ENCODE data around the gene BLACAT1. TPM values are rescaled to one million over a fixed set of nuclear protein-coding genes. Genes with fewer than 3 reads are reported as not detected.
A peak's percentile ranks its signal among the peaks of the same experiment; 100 is the strongest.

The BLACAT1 gene
- polyA plus RNA-seq (ENCODE audit: insufficient read depth in 1 of 5, insufficient read length in 5 of 5, low replicate concordance in 1 of 5), result 1 to 10 TPM; 3.3 to 6.3 (median 4.5) TPM
- long read RNA-seq, donor 1, partial matches to known transcripts, result 0 of 1 reads
- long read RNA-seq, donor 1, other reads (novel, unspliced or antisense), result 0 of 1 reads
- long read RNA-seq, donor 2, partial matches to known transcripts, result 0 of 1 reads
- long read RNA-seq, donor 2, other reads (novel, unspliced or antisense), result 0 of 1 reads
- long read RNA-seq, donor 3, partial matches to known transcripts, result 0 of 2 reads
- long read RNA-seq, donor 3, other reads (novel, unspliced or antisense), result 0 of 2 reads
- long read RNA-seq, donor 4, partial matches to known transcripts, result 0 of 1 reads
- long read RNA-seq, donor 4, other reads (novel, unspliced or antisense), result 0 of 1 reads
- long read RNA-seq, donor 5, partial matches to known transcripts, result 0 of 2 reads
- long read RNA-seq, donor 5, other reads (novel, unspliced or antisense), result 0 of 2 reads
- long read RNA-seq, donor 6, transcript BLACAT1-201 (1 exons, 2,994 nt), result major isoform, 6 of 6 reads
- long read RNA-seq, donor 6, partial matches to known transcripts, result 0 of 6 reads
- long read RNA-seq, donor 6, other reads (novel, unspliced or antisense), result 0 of 6 reads
- long read RNA-seq, donor 7, partial matches to known transcripts, result 0 of 2 reads
- long read RNA-seq, donor 7, other reads (novel, unspliced or antisense), result 0 of 2 reads
- long read RNA-seq, donor 8, result 0 reads

DNA sequence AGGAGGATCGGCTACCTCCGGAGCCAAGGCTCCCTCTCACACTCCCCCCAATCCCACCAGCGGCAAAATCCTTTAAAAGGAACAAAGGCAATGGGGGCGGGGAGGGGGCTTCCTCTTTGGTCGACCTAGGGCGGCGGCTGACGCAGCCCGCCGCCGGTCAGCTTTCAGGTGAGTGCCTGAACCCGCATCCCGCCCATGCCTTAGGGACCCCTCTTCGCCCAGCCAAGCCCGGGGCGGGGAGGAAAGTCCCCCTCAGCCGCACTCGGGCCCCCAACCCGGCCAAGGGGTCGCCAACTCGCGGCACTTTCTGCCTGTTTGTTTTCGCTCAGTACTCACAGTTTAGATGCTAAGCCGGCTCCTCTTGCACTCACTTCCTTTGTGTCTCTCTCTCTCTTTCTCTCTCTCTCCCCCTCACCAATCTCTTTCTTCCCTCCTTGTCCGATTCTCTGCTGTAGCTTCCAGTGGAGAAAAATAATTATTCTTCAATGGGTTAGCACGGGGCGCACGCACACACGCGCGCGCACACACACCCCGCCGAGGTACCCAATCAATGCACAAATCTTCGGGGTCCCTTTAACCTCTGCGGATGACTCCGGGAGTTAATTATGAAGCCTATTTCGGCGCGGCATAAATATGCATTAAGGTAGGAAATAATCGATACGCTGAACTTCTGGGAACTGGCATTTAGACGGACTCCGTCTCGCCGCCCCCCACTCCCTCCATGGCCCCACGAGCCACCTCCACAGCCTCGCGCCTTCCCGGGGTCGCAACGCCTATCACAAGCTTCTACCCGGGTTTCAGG lies at the start of gene BLACAT1:
Gene BLACAT1 (minus strand): TSS at position 465 of the 802 bp plus-strand sequence.
- no peak for DNase-seq

DNA sequence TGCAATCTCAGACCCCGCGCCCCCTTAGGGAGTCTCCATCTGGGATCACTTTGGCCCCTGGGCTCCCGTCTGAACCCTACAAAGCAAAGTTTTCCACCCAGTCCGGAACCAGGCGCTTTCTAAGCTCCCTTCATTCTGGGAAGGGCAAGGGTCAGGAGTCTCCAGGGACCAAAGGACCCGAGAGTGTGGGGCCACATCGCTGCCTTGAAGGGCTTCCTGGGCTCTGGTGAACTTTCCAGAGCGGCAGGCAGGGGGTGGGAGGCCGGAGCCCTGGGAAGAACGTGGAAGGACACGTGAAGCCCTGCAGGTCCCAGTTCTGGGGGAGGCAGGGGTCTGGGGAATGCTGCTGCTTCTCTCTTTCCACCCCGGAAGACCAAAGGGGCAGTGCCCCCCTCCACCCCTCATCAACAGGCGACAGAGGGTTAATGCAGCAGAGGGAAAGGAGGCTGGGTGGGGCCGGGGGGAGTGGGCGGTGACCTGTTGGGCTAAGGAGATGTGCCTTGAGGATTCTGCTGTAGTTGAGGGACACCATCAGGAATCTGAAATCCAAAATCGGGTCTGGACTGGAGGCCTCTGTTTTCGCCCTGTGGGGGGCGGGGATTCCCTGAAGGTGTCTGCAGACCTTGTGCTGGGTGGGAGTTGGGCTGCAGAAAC lies 49.4 kb upstream of the BLACAT1 start:
- no peak for DNase-seq

- peak; percentile 71 to 72 for DNase-seq
Observed at GRCh38 chr1:205504311-205505075, 48.6 kb upstream of the BLACAT1 start, which contains the start of gene CDK18. Gene CDK18 (plus strand): TSS chr1:205504669. CDS start chr1:205523168, 18,499 bp downstream.

DNA sequence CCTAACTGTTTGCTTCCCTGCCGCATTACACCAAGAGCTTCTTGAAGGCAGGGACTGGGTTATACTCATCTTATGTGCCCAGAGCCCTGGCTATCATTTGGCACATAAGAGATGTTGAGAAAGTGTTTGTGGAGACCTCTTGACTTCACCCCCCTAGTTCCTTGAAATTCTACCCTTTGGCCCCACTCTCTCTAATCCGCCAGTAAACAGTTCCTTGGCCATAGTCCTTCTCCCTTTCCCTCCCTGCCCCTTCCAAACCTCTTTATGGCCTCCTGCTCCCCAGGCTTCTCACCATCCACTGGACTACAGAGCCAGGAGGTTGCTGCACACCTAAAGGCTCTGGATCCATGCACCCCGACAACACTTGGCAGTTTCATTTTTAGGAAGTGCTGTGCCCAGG lies 47.1 kb upstream of the BLACAT1 start:
- no peak for DNase-seq

- no peak for DNase-seq
Observed at GRCh38 chr1:205502111-205502810, 46.4 kb upstream of the BLACAT1 start.

- DNase-seq, result no peak
Observed at GRCh38 chr1:205500240-205501233, 44.7 kb upstream of the BLACAT1 start.

- no peak for DNase-seq
Observed at GRCh38 chr1:205499789-205500188, 43.9 kb upstream of the BLACAT1 start.

- no peak for DNase-seq
Observed at GRCh38 chr1:205497351-205497750, 41.5 kb upstream of the BLACAT1 start.

- no peak for DNase-seq
Observed at GRCh38 chr1:205496661-205497060, 40.8 kb upstream of the BLACAT1 start.

GRCh38 chr1:205495237-205495823 lies 39.5 kb upstream of the BLACAT1 start:
- no peak for DNase-seq

GRCh38 chr1:205494115-205494514 lies 38.3 kb upstream of the BLACAT1 start:
- DNase-seq, result no peak

- DNase-seq, result peak; percentile 48 to 51
Observed at GRCh38 chr1:205493241-205494085, 37.6 kb upstream of the BLACAT1 start.

DNA sequence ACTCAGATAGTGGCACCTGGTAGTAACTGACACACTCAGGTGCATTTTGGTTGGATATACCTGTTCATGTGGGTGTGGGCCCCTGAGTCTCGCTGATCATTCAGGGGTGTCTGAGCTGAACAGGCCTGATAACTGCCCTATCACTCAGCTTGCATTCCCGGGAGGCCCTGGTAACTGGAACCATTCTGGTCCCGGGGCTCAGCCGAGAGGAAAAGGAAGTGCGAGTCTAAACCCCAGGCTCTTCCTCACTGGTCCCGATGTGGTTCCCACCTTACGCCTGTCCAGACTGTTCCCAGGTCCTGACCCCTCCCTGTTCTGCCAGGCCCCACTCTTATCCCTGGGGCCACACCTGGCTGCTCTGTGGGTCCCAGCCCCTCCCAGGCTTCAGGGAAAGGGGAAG lies 36.9 kb upstream of the BLACAT1 start:
- DNase-seq, result no peak

DNA sequence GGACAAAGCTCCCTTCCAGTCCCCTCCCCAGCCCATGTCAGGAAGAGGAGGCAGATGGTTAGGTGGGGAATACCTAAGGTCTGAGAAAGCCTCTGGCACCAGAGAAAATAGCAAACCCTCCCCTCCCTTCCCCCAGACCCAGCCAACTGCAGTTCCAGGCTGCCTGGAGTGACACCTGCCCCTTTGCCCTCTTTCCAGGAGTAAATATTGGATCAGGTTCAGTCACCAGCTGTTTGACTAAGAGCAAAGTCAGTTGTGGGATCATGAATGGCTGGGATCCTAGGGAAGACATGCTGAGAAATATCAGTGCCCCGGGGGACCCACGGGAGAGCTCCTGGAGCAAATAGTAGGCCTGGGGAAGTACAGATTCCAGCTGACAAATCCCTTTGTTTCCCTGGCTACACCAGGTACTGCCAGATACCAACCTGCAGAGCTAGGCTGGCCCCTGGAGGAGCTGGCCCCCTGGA lies 36.4 kb upstream of the BLACAT1 start:
- no peak for DNase-seq

DNA sequence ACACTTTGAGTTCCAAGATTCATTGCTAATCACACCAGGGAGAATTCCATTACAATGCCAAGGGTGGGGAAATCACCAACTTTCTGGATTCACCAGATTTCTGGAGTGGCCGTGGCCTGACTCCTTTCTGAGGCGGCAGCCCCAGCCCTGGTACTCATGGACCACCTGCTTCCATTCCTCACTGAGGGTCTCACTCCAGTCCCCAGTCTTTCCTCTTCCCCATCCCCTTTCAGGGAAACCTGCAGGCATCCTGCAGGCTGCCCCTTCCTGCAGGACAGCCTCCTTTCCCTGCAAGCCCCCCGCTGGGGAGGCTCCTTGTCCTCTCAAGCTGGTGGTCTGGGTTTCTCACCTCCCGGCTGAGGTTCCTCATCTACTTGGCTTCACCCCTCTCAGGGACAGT lies 35.9 kb upstream of the BLACAT1 start:
- no peak for DNase-seq

- DNase-seq, result peak; percentile 45 to 55
Observed at GRCh38 chr1:205488074-205488723, 32.4 kb upstream of the BLACAT1 start.

DNA sequence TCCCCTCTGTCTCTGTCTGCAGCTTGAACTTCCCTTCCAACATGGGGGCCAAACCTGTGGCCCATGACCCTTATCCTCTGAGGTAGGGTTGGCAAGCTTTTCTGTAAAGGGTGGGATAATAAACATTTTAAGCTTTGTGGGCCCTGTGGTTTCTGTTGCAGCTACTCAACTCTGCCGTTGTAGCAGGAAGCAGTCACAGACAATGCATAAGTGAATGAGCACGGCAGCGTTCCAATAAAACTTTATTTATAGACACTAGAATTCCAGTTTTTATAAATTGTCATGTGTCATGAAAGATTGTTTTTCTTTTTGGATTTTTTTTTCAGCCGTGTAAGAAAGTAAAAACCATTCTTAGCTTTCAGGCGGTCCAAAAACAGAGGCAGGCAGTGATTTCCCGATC lies 30.4 kb upstream of the BLACAT1 start:
- DNase-seq, result no peak
